Measurements from ENCODE around the gene KLF5. TPM values are rescaled to one million over a fixed set of nuclear protein-coding genes. Genes with fewer than 3 reads are reported as not detected.

KLF5 gene
- polyA plus RNA-seq, 1 of the 3 experiments (the other 2 are of a cell fraction): 2.7 TPM

DNA sequence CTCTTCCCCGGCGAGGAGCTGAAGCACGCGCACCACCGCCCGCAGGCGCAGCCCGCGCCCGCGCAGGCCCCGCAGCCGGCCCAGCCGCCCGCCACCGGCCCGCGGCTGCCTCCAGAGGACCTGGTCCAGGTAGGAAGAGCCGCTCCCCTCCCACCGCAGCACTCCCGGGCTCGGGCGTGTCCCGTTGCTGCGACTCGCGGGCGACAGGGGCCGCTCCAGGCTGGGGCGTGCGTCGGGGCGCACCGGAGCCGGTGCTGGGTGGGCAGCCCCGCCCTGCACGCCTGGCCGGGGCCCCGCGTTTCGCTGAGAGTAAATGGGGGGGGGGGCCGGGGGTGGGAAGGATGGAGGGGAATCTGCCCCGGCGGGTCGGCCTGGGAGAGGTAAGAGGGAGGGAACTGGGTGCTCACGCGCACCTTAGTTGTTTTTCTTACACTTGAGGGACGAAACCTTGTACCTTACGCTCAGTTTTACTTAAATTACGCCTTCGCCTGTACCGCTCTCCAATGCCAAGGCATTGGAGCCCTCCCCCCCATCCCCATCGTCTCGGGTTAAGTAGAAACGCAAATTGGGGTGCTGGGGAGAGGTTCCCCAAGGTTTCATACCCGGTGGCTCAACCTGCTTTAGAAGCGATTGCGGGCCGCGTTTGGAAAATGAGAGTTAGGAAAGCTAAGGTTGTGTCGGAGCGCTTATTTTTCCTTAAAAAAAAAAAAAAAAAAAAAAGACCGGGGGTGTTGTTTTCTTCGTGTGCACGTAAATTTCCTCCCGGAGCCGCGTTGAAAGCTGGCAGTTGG lies 850 bp downstream of the KLF5 start:
- DNase-seq: no peak
- no peaks in the 10 kb centered on the region for H3K9me3 ChIP-seq
- H3K36me3 ChIP-seq (replicated peaks in 1 of 2; ENCODE audit: control insufficient read depth in 1 of 2, insufficient read depth in 2 of 2, low read length in 1 of 2): no peaks in the 10 kb centered on the region
- peak overlapping the region; percentile 56; the same call in 1 of the 2 replicates for H2AFZ ChIP-seq (ENCODE audit: low read depth)
- ChIA-PET CTCF (interaction anchor here (0.6 to 1.4 kb wide), 10 partner anchors 10 to 1933 kb away, joined by 3 to 4 read pairs (median 3); no protein-coding TSS in a partner anchor), POLR2A (no interaction called here)
- WGBS (ENCODE audit: low lambda C conversion rate): 7% methylated on average over 26 of the region's 68 CpGs
- no peak overlapping the region for H3K27ac ChIP-seq (ENCODE audit: low read depth in 2 of 2, low read length in 1 of 2)
- H3K27me3 ChIP-seq (ENCODE audit: insufficient read depth): no peaks in the 10 kb centered on the region
- H3K9ac ChIP-seq: no peak overlapping the region; the same call in 1 of the 2 replicates
- TF ChIP-seq NRF1 (IDR thresholded peaks at IDR 0.05; ENCODE audit: low read depth, low read length): 0 out of 2 replicates have a peak, but pooled peaks have one; percentile 30
- TF ChIP-seq SMC3 (IDR thresholded peaks at IDR 0.05; ENCODE audit: low read depth, low read length): peak; percentile 4; the same call in 1 of the 2 replicates
- TF ChIP-seq GABPA (IDR thresholded peaks at IDR 0.05; ENCODE audit: low read depth): no peak
- no peak for TF ChIP-seq RXRA (IDR thresholded peaks at IDR 0.05; ENCODE audit: borderline replicate concordance, low read depth)
- no peak for TF ChIP-seq NFIC (IDR thresholded peaks at IDR 0.05; ENCODE audit: borderline replicate concordance)
- TF ChIP-seq JUND (IDR thresholded peaks at IDR 0.05): no peak
- peaks cover 24% of the 10 kb centered on the region for H3F3A ChIP-seq (replicated peaks; ENCODE audit: insufficient read depth)
- H3K4me2 ChIP-seq: peak overlapping the region; percentile 71
- no peaks in the 10 kb centered on the region for H3K79me2 ChIP-seq (ENCODE audit: insufficient read depth)
- H3K4me1 ChIP-seq (ENCODE audit: control insufficient read depth in 1 of 2, insufficient read depth in 2 of 2, low read depth in 1 of 2, low read length in 1 of 2): peaks cover 7 to 10% of the 10 kb centered on the region in 2 experiments; a peak in 3 of 4 replicates
- H4K20me1 ChIP-seq (ENCODE audit: insufficient read depth): no peaks in the 10 kb centered on the region
- H3K9me2 ChIP-seq: no peaks in the 10 kb centered on the region
- peak overlapping the region; percentile 75 to 76 for H3K4me3 ChIP-seq (ENCODE audit: low read depth in 2 of 2, low read length in 1 of 2)

GRCh38 chr13:73060251-73061160 lies 1.7 kb downstream of the KLF5 start:
- Histone ChIP-seq H3K4me3 (ENCODE audit: low read depth in 2 of 2, low read length in 1 of 2) (peak overlapping the region; percentile 75 to 76; a peak in 3 of 4 replicates), H3K9me3 (no peaks in the 10 kb centered on the region), H3K9me2 (no peaks in the 10 kb centered on the region), H3K79me2 (ENCODE audit: insufficient read depth) (no peaks in the 10 kb centered on the region), H2AFZ (ENCODE audit: low read depth) (peak overlapping the region; percentile 56; the same call in 1 of the 2 replicates), H3K4me1 (ENCODE audit: control insufficient read depth in 1 of 2, insufficient read depth in 2 of 2, low read depth in 1 of 2, low read length in 1 of 2) (peaks cover 7 to 10% of the 10 kb centered on the region in 2 experiments; a peak in 3 of 4 replicates), H4K20me1 (ENCODE audit: insufficient read depth) (no peaks in the 10 kb centered on the region), H3K9ac (no peak overlapping the region; the same call in 1 of the 2 replicates), H3F3A (replicated peaks; ENCODE audit: insufficient read depth) (peaks cover 24% of the 10 kb centered on the region), H3K4me2 (peak overlapping the region; percentile 71), H3K27ac (ENCODE audit: low read depth in 2 of 2, low read length in 1 of 2) (no peak overlapping the region), H3K27me3 (ENCODE audit: insufficient read depth) (no peaks in the 10 kb centered on the region), H3K36me3 (replicated peaks in 1 of 2; ENCODE audit: control insufficient read depth in 1 of 2, insufficient read depth in 2 of 2, low read length in 1 of 2) (no peaks in the 10 kb centered on the region)
- ChIA-PET POLR2A (no interaction called here), CTCF (interaction anchor here (0.9 to 1.0 kb wide), 2 partner anchors 12 to 38 kb away, joined by 3 read pairs; no protein-coding TSS in a partner anchor)
- no peak for TF ChIP-seq CHD2 (IDR thresholded peaks at IDR 0.05; ENCODE audit: low read length, partially characterized antibody)
- TF ChIP-seq RCOR1 (IDR thresholded peaks at IDR 0.05; ENCODE audit: low read length): no peak
- TF ChIP-seq MXI1 (IDR thresholded peaks at IDR 0.05; ENCODE audit: low read depth, low read length): no peak
- TF ChIP-seq EP300 (IDR thresholded peaks at IDR 0.05; ENCODE audit: borderline replicate concordance in 1 of 2, low read depth in 1 of 2, low read length in 1 of 2): no peak
- TF ChIP-seq FOXJ3 (CRISPR knock-in tag; IDR thresholded peaks at IDR 0.05): no peak
- no peak for TF ChIP-seq JUND (IDR thresholded peaks at IDR 0.05)
- TF ChIP-seq, protein P1, sequence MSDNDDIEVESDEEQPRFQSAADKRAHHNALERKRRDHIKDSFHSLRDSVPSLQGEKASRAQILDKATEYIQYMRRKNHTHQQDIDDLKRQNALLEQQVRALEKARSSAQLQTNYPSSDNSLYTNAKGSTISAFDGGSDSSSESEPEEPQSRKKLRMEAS (IDR thresholded peaks at IDR 0.05; ENCODE audit: low read depth): no peak
- no peak for TF ChIP-seq POLR2AphosphoS5 (IDR thresholded peaks at IDR 0.05; ENCODE audit: low read depth, low read length)
- no peak for TF ChIP-seq GATA2 (CRISPR knock-in tag; IDR thresholded peaks at IDR 0.05)
- no peak for TF ChIP-seq GABPA (IDR thresholded peaks at IDR 0.05; ENCODE audit: low read depth)
- no peak for TF ChIP-seq FOSL2 (IDR thresholded peaks at IDR 0.05; ENCODE audit: borderline replicate concordance, low read depth)
- no peak for TF ChIP-seq TCF12 (IDR thresholded peaks at IDR 0.05)
- TF ChIP-seq, protein P2, sequence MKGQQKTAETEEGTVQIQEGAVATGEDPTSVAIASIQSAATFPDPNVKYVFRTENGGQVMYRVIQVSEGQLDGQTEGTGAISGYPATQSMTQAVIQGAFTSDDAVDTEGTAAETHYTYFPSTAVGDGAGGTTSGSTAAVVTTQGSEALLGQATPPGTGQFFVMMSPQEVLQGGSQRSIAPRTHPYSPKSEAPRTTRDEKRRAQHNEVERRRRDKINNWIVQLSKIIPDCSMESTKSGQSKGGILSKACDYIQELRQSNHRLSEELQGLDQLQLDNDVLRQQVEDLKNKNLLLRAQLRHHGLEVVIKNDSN (IDR thresholded peaks at IDR 0.05; ENCODE audit: borderline replicate concordance, low read depth): no peak
- no peak for TF ChIP-seq EZH2phosphoT487 (IDR thresholded peaks at IDR 0.05; ENCODE audit: borderline replicate concordance, low read depth)
- no peak for TF ChIP-seq SIN3A (IDR thresholded peaks at IDR 0.05; ENCODE audit: borderline replicate concordance, low read depth, low read length)
- TF ChIP-seq YY1 (IDR thresholded peaks at IDR 0.05; ENCODE audit: low read depth): no peak
- DNase-seq: peak; percentile 52
- WGBS (ENCODE audit: low lambda C conversion rate): 34% methylated on average over 26 of the region's 26 CpGs
